ENCODE measurements around the gene RNU4-1. TPM values are rescaled to one million over a fixed set of nuclear protein-coding genes. Genes with fewer than 3 reads are reported as not detected.

RNU4-1 gene
- polyA plus RNA-seq (2013) = not detected in 2 replicates

DNA sequence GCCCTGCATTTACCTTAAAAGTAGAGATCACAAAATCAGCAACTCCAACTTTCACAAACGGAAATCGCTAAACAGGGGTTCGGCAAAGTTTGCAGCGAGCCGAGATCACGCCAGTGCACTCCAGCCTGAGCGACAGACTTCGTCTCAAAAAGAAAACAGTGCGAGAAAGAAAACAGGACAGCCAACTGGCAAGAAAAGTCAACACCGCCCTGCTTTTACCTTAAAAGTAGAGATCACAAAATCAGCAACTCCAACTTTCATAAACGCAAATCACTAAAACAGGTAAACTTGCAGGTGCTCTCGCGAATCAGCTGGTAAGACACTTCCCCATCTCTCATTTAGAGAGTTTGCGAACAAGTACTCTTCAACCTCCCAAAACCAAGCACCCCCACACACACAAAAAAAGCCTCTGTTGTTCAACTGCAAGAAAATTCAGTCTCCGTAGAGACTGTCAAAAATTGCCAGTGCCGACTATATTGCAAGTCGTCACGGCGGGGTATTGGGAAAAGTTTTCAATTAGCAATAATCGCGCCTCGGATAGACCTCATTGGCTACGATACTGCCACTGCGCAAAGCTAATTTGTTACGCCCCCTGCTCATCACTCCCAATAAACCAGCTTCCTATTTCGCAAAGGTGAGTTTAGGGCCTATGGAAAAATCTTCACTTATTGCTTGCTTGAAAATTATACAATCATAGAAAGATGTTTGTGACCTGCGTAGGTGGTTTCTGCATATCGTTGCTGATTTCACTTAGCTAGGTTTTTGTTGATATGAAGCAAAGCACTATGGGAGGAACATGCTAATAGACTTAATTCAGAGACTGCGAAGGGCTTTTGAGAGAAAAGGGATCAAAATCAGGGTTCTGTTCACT is at the start of gene RNU4-1:
TSS of gene RNU4-1 (minus strand) at position 577 of the 871 bp plus-strand sequence.
- peak within 1 kb of the TSS; percentile 60 for H3K9ac ChIP-seq (ENCODE audit: low read length)
- H3K4me3 ChIP-seq (ENCODE audit: low read depth, low read length) = peak within 1 kb of the TSS; percentile 70
- H3K18ac ChIP-seq (ENCODE audit: low read length) = peak within 1 kb of the TSS; percentile 38
- no CpG with 5 or more reads among the region's 29 CpGs for WGBS (ENCODE audit: extremely low coverage, insufficient coverage, insufficient read length)
- no peak within 1 kb of the TSS for H3K4ac ChIP-seq (ENCODE audit: low read depth, low read length)
- peak within 1 kb of the TSS; percentile 78 for H4K91ac ChIP-seq (ENCODE audit: low read depth, low read length)
- no peak within 1 kb of the TSS for H2BK12ac ChIP-seq (ENCODE audit: low read length)
- H3K9me3 ChIP-seq (ENCODE audit: insufficient read depth, low read depth, low read length) = no peaks in the 10 kb centered on the region
- peak within 1 kb of the TSS; percentile 71 for H3K14ac ChIP-seq (ENCODE audit: low read length)
- DNase-seq = peak; percentile 92 to 98
- peaks cover 5 to 6% of the 10 kb centered on the region in 2 experiments for H3K4me1 ChIP-seq (ENCODE audit: control insufficient read depth in 1 of 2, insufficient read depth in 2 of 2, low read length in 2 of 2)
- H3K36me3 ChIP-seq (ENCODE audit: control insufficient read depth in 1 of 2, insufficient read depth in 2 of 2, low read length in 2 of 2) = no peaks in the 10 kb centered on the region
- peaks cover 17% of the 10 kb centered on the region for H3K79me1 ChIP-seq (ENCODE audit: low read length)
- peak within 1 kb of the TSS; percentile 66 for H4K8ac ChIP-seq (ENCODE audit: low read depth, low read length)
- no peak within 1 kb of the TSS for H2AK5ac ChIP-seq (ENCODE audit: low read length)
- peak within 1 kb of the TSS; percentile 3 for H4K12ac ChIP-seq (ENCODE audit: low read depth, low read length)
- H3K23ac ChIP-seq (ENCODE audit: low read length) = no peak within 1 kb of the TSS
- H3K27me3 ChIP-seq (ENCODE audit: insufficient read depth, low read length) = no peaks in the 10 kb centered on the region
- peak within 1 kb of the TSS; percentile 63 for H2BK120ac ChIP-seq (ENCODE audit: insufficient read depth, low read length, poor library complexity)
- peak within 1 kb of the TSS; percentile 95 for H3K27ac ChIP-seq (ENCODE audit: low read depth, low read length)
- no peak within 1 kb of the TSS for H2AFZ ChIP-seq (ENCODE audit: insufficient read depth, low read length, poor library complexity)
- peak within 1 kb of the TSS; percentile 93 for H2BK5ac ChIP-seq (ENCODE audit: low read depth, low read length, poor library complexity)
- peak within 1 kb of the TSS; percentile 77 for H3K4me2 ChIP-seq (ENCODE audit: low read length)
- no peaks in the 10 kb centered on the region for H3K79me2 ChIP-seq (ENCODE audit: control insufficient read depth, insufficient read depth, low read length, poor library complexity)

DNA sequence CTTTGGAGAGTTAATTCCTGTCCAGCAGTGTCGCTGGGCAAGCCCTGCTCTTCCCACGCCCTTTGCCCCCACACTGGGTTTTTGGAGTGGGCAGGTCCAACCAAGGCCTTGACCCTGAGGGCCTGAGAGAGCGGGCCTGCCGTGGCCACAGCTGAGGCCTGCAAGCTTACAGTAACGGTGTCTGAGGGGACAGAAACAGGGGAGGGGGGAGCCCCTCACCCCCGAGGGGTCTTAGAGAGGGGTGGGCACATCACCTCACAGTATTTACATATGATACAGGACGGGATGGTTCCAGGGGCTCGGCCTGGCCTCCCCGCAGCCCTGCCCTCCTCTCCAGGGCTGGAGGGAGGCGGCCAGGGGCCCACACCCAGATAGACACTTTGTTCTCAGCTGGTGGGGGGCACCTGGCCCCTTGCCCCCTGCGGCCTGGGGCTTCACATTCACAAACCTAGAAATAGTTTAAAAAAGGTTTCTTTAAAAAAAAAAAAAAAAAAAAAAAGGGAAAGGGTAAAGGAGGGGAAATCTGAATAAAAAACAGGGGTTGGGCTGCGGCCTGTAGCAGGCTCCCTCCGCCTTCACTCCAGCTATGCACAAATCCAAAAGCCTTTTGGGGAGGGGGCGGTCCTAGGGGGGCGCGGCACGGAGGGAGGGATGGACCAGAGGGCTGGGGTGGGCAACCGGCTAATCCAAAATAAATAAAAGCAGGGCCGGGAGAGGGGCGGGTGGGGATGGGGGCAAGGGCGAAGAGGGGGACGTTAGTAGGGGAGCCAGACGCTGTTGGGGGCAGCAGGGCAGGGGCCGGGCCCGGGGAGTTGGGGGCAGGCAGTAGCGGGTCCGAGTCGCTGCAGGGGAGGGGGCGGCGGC is 49.4 kb upstream of the RNU4-1 start:
- Histone ChIP-seq H2BK12ac (ENCODE audit: low read length) (no peak overlapping the region), H3K79me2 (ENCODE audit: control insufficient read depth, insufficient read depth, low read length, poor library complexity) (no peaks in the 10 kb centered on the region), H2AFZ (ENCODE audit: insufficient read depth, low read length, poor library complexity) (no peak overlapping the region), H2BK120ac (ENCODE audit: insufficient read depth, low read length, poor library complexity) (no peak overlapping the region), H3K4me3 (ENCODE audit: low read depth, low read length) (no peak overlapping the region), H3K4me1 (ENCODE audit: control insufficient read depth in 1 of 2, insufficient read depth in 2 of 2, low read length in 2 of 2) (no peaks in the 10 kb centered on the region), H3K27me3 (ENCODE audit: insufficient read depth, low read length) (no peaks in the 10 kb centered on the region), H3K9me3 (ENCODE audit: insufficient read depth, low read depth, low read length) (peaks cover 2% of the 10 kb centered on the region), H3K36me3 (ENCODE audit: control insufficient read depth in 1 of 2, insufficient read depth in 2 of 2, low read length in 2 of 2) (peaks cover 16 to 20% of the 10 kb centered on the region in 2 experiments), H3K18ac (ENCODE audit: low read length) (no peak overlapping the region), H2AK5ac (ENCODE audit: low read length) (no peak overlapping the region), H2BK5ac (ENCODE audit: low read depth, low read length, poor library complexity) (no peak overlapping the region), H3K9ac (ENCODE audit: low read length) (no peak overlapping the region), H4K8ac (ENCODE audit: low read depth, low read length) (no peak overlapping the region), H3K79me1 (ENCODE audit: low read length) (no peaks in the 10 kb centered on the region), H3K27ac (ENCODE audit: low read depth, low read length) (no peak overlapping the region), H4K91ac (ENCODE audit: low read depth, low read length) (no peak overlapping the region), H3K14ac (ENCODE audit: low read length) (no peak overlapping the region), H3K4ac (ENCODE audit: low read depth, low read length) (no peak overlapping the region), H4K12ac (ENCODE audit: low read depth, low read length) (no peak overlapping the region), H3K4me2 (ENCODE audit: low read length) (no peak overlapping the region), H3K23ac (ENCODE audit: low read length) (no peak overlapping the region)
- WGBS (ENCODE audit: extremely low coverage, insufficient coverage, insufficient read length) = no CpG with 5 or more reads among the region's 30 CpGs
- DNase-seq = no peak

DNA sequence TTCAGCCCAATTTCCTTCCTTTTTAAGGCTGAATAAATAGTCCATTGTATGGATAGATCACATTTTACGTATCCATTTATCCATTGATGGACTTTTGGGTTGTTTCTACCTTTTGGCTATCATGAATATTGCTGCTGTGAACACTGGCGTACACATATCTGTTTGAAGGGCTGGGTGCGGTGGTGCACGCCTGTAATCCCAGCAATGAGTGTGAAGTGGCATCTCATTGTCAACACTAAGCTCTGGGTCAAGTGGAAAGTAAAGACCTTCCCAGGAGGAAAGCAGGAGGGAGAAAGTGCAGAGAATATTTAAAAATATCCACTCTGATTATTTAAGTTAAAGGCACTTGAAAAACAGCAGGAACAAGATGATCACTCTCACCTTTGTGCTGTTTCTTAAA is 46.2 kb upstream of the RNU4-1 start:
- Histone ChIP-seq H3K79me2 (ENCODE audit: control insufficient read depth, insufficient read depth, low read length, poor library complexity) (no peaks in the 10 kb centered on the region), H2AFZ (ENCODE audit: insufficient read depth, low read length, poor library complexity) (no peak overlapping the region), H3K9me3 (ENCODE audit: insufficient read depth, low read depth, low read length) (peaks cover 6% of the 10 kb centered on the region), H3K4me3 (ENCODE audit: low read depth, low read length) (no peak overlapping the region), H3K4me2 (ENCODE audit: low read length) (no peak overlapping the region), H4K12ac (ENCODE audit: low read depth, low read length) (no peak overlapping the region), H3K4ac (ENCODE audit: low read depth, low read length) (no peak overlapping the region), H3K14ac (ENCODE audit: low read length) (no peak overlapping the region), H4K8ac (ENCODE audit: low read depth, low read length) (no peak overlapping the region), H2BK120ac (ENCODE audit: insufficient read depth, low read length, poor library complexity) (no peak overlapping the region), H3K4me1 (ENCODE audit: control insufficient read depth in 1 of 2, insufficient read depth in 2 of 2, low read length in 2 of 2) (no peaks in the 10 kb centered on the region), H3K36me3 (ENCODE audit: control insufficient read depth in 1 of 2, insufficient read depth in 2 of 2, low read length in 2 of 2) (peaks cover 1 to 5% of the 10 kb centered on the region in 2 experiments), H3K27ac (ENCODE audit: low read depth, low read length) (no peak overlapping the region), H2BK5ac (ENCODE audit: low read depth, low read length, poor library complexity) (no peak overlapping the region), H2AK5ac (ENCODE audit: low read length) (no peak overlapping the region), H2BK12ac (ENCODE audit: low read length) (no peak overlapping the region), H3K9ac (ENCODE audit: low read length) (no peak overlapping the region), H3K18ac (ENCODE audit: low read length) (no peak overlapping the region), H4K91ac (ENCODE audit: low read depth, low read length) (no peak overlapping the region), H3K23ac (ENCODE audit: low read length) (no peak overlapping the region), H3K27me3 (ENCODE audit: insufficient read depth, low read length) (no peaks in the 10 kb centered on the region), H3K79me1 (ENCODE audit: low read length) (no peaks in the 10 kb centered on the region)
- WGBS (ENCODE audit: extremely low coverage, insufficient coverage, insufficient read length) = no CpG with 5 or more reads among the region's 4 CpGs
- DNase-seq = no peak

DNA sequence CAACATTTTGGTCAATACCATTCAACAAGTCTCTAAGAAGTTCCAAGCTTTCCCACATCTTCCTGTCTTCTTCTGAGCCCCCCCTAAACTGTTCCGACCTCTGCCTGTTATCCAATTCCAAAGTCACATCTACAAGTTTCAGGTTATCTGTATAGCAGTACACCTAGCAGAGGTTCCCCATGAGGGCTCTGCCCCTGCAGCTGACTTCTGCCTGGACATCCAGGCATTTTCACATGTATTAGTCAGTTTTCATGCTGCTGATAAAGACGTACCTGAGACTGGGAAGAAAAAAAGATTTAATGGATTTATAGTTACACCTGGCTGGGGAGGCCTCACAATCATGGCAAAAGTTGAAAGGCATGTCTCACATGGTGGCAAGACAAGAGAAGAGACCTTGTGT is 44.7 kb upstream of the RNU4-1 start:
- no peak for DNase-seq
- Histone ChIP-seq H3K27me3 (ENCODE audit: insufficient read depth, low read length) (no peaks in the 10 kb centered on the region), H2AFZ (ENCODE audit: insufficient read depth, low read length, poor library complexity) (no peak overlapping the region), H3K36me3 (ENCODE audit: control insufficient read depth in 1 of 2, insufficient read depth in 2 of 2, low read length in 2 of 2) (no peaks in the 10 kb centered on the region), H3K79me2 (ENCODE audit: control insufficient read depth, insufficient read depth, low read length, poor library complexity) (no peaks in the 10 kb centered on the region), H3K4me3 (ENCODE audit: low read depth, low read length) (no peak overlapping the region), H3K4me2 (ENCODE audit: low read length) (no peak overlapping the region), H3K18ac (ENCODE audit: low read length) (no peak overlapping the region), H3K9ac (ENCODE audit: low read length) (no peak overlapping the region), H4K8ac (ENCODE audit: low read depth, low read length) (no peak overlapping the region), H2BK120ac (ENCODE audit: insufficient read depth, low read length, poor library complexity) (no peak overlapping the region), H3K9me3 (ENCODE audit: insufficient read depth, low read depth, low read length) (peaks cover 6% of the 10 kb centered on the region), H4K91ac (ENCODE audit: low read depth, low read length) (no peak overlapping the region), H2AK5ac (ENCODE audit: low read length) (no peak overlapping the region), H3K4ac (ENCODE audit: low read depth, low read length) (no peak overlapping the region), H3K23ac (ENCODE audit: low read length) (no peak overlapping the region), H3K14ac (ENCODE audit: low read length) (no peak overlapping the region), H2BK5ac (ENCODE audit: low read depth, low read length, poor library complexity) (no peak overlapping the region), H4K12ac (ENCODE audit: low read depth, low read length) (no peak overlapping the region), H3K27ac (ENCODE audit: low read depth, low read length) (no peak overlapping the region), H3K4me1 (ENCODE audit: control insufficient read depth in 1 of 2, insufficient read depth in 2 of 2, low read length in 2 of 2) (no peaks in the 10 kb centered on the region), H3K79me1 (ENCODE audit: low read length) (no peaks in the 10 kb centered on the region), H2BK12ac (ENCODE audit: low read length) (no peak overlapping the region)
- no CpG with 5 or more reads among the region's 2 CpGs for WGBS (ENCODE audit: extremely low coverage, insufficient coverage, insufficient read length)
